K562 treated with DMSO at 1 percent for 48 hours (cell line): ENCODE data around the gene CDK11A. TPM values are rescaled to one million over a fixed set of nuclear protein-coding genes. Genes with fewer than 3 reads are reported as not detected.

ENCODE experiments used
- total RNA-seq: library from RNA; unstranded; fragments of 300-600 nt; gene quantifications from 2 replicates; pipeline ENCODE4 v1.2.3, GENCODE V29; 2022; ENCODE audit warnings: low replicate concordance; ENCODE audit errors: extremely low read depth

The CDK11A gene
- total RNA-seq = not detected in 2 replicates

DNA sequence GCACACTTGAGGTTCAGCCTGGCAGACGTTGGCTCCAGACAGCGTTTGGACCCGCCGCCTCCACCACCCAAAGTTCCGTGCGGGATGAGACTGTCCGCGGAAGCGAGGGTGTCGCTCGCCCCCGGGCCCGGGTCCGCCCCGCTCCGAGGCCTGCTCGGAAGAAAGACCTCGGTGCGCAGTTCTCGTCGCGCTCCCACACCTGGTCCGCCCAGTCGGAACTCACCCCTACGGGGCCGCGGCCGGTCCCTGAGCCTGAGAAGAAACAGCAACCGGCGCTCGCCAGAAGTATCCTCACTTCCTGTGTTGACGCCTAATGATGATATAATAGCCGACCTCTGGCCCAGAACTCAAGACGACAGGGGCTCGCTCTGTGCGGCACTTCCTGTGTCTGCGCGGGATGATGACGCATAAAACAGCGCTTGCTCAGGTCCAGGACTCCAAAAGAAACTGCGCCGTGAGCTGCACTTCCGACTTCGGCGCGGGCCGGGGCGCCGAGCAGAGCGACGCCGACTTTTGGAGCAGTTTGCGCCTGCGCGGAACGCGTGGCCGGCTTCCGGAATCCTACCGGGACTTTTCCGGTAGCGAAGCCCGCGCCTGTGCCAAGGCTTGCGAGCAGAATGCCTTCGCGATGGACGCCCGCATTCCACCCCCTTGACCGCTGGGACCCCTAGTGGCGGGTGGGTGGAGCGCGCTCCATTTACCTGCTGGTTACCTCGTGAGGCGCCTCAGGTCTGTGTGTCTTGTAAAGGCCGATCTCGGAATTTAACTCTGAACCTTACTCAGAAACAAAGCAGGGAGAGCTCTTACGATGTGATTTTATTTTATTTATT is at the start of gene CDK11A:
TSS of gene CDK11A (minus strand) at position 323 of the 830 bp plus-strand sequence. CDS start 1,539 bp downstream, outside the sequence.

DNA sequence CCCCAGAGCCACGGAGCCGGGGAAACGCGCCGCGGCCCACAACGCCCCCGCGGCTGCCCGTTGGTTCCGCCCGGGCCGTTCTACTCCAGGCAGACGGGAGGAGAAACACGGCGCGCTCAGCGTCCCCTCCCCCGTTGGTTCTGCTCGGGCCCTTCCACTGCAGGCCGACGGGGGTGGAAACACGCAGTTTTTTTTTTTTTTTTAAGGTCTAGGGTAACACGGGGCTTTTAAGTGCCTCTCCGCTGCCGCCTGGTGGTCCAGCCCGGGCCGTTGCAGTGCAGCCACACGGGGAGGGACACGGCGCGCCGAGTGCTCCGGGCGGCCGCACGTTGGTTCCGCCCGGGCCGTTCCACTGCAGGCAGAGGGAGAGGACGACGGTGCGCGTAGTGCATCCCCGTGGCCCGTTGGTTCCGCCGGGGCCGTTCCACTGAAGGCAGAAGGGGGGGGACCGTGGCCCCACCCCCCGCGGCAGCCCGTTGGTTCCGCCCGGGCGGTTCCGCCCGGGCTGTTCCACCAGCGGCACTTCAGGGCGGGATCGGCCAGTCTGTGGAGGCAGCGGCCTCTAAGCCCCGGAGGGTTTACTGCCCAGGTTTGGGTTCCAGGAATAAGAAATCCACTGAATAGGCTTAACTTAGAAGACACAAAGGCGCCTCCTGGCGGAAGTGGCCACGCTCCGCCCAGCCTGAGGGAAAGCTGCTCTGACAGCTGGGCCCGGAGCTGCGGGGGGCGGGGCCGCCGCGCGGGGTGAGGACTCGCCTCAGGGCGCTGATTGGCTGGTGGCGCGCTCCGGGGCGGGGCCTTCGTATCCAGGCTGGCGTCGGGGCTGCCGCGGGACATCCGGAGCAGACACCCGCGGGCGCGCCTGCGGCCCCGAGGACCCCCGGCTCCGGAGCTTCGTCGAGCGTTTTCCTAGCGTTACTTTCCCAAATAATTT is 31.2 kb downstream of the CDK11A start, which contains the start of gene SLC35E2B:
TSS of gene SLC35E2B (minus strand) at position 82 of the 934 bp plus-strand sequence. CDS start 16,096 bp downstream, outside the sequence.

DNA sequence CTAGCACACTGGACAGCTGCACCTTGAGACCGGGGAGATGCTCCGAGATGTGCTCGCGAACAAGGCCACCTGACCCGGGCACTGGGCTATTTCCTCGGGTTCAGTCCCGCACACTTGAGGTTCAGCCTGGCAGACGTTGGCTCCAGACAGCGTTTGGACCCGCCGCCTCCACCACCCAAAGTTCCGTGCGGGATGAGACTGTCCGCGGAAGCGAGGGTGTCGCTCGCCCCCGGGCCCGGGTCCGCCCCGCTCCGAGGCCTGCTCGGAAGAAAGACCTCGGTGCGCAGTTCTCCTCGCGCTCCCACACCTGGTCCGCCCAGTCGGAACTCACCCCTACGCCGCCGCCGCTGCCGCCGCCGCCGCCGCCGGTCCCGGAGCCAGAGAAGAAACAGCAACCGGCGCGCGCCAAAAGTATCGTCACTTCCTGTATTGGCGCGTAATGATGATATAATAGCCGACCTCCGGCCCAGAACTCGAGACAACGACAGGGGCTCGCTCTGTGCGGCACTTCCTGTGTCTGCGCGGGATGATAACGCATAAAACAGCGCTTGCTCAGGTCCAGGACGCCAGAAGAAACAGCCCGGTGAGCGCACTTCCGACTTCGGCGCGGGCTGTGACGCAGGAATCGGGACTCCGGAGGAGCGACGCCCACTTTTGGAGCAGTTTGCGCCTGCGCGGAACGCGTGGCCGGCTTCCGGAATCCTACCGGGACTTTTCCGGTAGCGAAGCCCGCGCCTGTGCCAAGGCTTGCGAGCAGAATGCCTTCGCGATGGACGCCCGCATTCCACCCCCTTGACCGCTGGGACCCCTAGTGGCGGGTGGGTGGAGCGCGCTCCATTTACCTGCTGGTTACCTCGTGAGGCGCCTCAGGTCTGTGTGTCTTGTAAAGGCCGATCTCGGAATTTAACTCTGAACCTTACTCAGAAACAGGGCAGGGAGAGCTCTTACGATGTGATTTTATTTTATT is 65.3 kb downstream of the CDK11A start, which contains the start of gene CDK11B:
TSS of gene CDK11B (minus strand) at position 422 of the 967 bp plus-strand sequence. CDS start 1,519 bp downstream, outside the sequence.

Other genes with a start within 250 kb of the CDK11A start
- 223 TPM in 1 of 2 replicates, not detected in the other for gene ATAD3A, start 212.2 kb downstream of the CDK11A start, total RNA-seq
- gene TMEM240, start 183.7 kb downstream of the CDK11A start, total RNA-seq = not detected in 2 replicates
- gene SSU72, start 149.5 kb downstream of the CDK11A start, total RNA-seq = not detected in 2 replicates
- gene FNDC10, start 124.2 kb downstream of the CDK11A start, total RNA-seq = not detected in 2 replicates
- gene MIB2, start 108.9 kb downstream of the CDK11A start, total RNA-seq = not detected in 2 replicates
- gene MMP23B, start 92.2 kb downstream of the CDK11A start, total RNA-seq = not detected in 2 replicates
- not detected in 2 replicates for gene CDK11B, start 65.4 kb downstream of the CDK11A start, total RNA-seq
- gene SLC35E2B, start 31.6 kb downstream of the CDK11A start, total RNA-seq = not detected in 2 replicates
- gene NADK, start 54.1 kb upstream of the CDK11A start, total RNA-seq = not detected in 2 replicates
- 119 TPM in 1 of 2 replicates, not detected in the other for gene GNB1, start 166.7 kb upstream of the CDK11A start, total RNA-seq
- not detected in 2 replicates for gene CALML6, start 190.9 kb upstream of the CDK11A start, total RNA-seq
- not detected in 2 replicates for gene TMEM52, start 194.9 kb upstream of the CDK11A start, total RNA-seq